ENCODE data around the gene HABP4. TPM values are rescaled to one million over a fixed set of nuclear protein-coding genes. Genes with fewer than 3 reads are reported as not detected.

Gene HABP4
- total RNA-seq, 1 donor: 14.1 TPM

GRCh38 chr9:96496368-96497116 is 46.6 kb downstream of the HABP4 start:
- no peak for DNase-seq (ENCODE audit: insufficient read length, low spot score, missing footprints)
- Histone ChIP-seq H3K9me3 (ENCODE audit: low read depth, low read length) (no peaks in the 10 kb centered on the region), H2AFZ (ENCODE audit: low read length) (no peak overlapping the region), H3K27ac (ENCODE audit: low read depth, low read length) (no peak overlapping the region), H3K4me3 (ENCODE audit: insufficient read depth, low read length) (no peak overlapping the region), H3K36me3 (ENCODE audit: insufficient read depth, low read length) (peaks cover 3% of the 10 kb centered on the region), H4K20me1 (ENCODE audit: insufficient read depth, low read length) (no peaks in the 10 kb centered on the region), H3K4me2 (ENCODE audit: insufficient read depth, low read length) (no peak overlapping the region), H3K4me1 (ENCODE audit: insufficient read depth, low read length) (peaks cover 18% of the 10 kb centered on the region), H3K27me3 (ENCODE audit: insufficient read depth, low read length) (no peaks in the 10 kb centered on the region), H3K79me2 (ENCODE audit: insufficient read depth, low read length) (no peaks in the 10 kb centered on the region)
- no peak for TF ChIP-seq CTCF (IDR thresholded peaks at IDR 0.05; ENCODE audit: extremely low read depth, low read depth, low read length)

- Histone ChIP-seq H3K4me2 (ENCODE audit: insufficient read depth, low read length) (no peak overlapping the region), H3K36me3 (ENCODE audit: insufficient read depth, low read length) (peaks cover 3% of the 10 kb centered on the region), H3K4me1 (ENCODE audit: insufficient read depth, low read length) (peaks cover 19% of the 10 kb centered on the region), H4K20me1 (ENCODE audit: insufficient read depth, low read length) (no peaks in the 10 kb centered on the region), H2AFZ (ENCODE audit: low read length) (no peak overlapping the region), H3K4me3 (ENCODE audit: insufficient read depth, low read length) (no peak overlapping the region), H3K27me3 (ENCODE audit: insufficient read depth, low read length) (no peaks in the 10 kb centered on the region), H3K79me2 (ENCODE audit: insufficient read depth, low read length) (no peaks in the 10 kb centered on the region), H3K9me3 (ENCODE audit: low read depth, low read length) (no peaks in the 10 kb centered on the region), H3K27ac (ENCODE audit: low read depth, low read length) (no peak overlapping the region)
- DNase-seq (ENCODE audit: insufficient read length, low spot score, missing footprints): no peak
- TF ChIP-seq CTCF (IDR thresholded peaks at IDR 0.05; ENCODE audit: extremely low read depth, low read depth, low read length): no peak
Measured at GRCh38 chr9:96497117-96497399, 47.1 kb downstream of the HABP4 start.

- H2AFZ ChIP-seq (ENCODE audit: low read length): no peak overlapping the region
- no peaks in the 10 kb centered on the region for H3K27me3 ChIP-seq (ENCODE audit: insufficient read depth, low read length)
- no peak overlapping the region for H3K4me3 ChIP-seq (ENCODE audit: insufficient read depth, low read length)
- H3K4me2 ChIP-seq (ENCODE audit: insufficient read depth, low read length): no peak overlapping the region
- H3K9me3 ChIP-seq (ENCODE audit: low read depth, low read length): no peaks in the 10 kb centered on the region
- H3K27ac ChIP-seq (ENCODE audit: low read depth, low read length): no peak overlapping the region
- no peaks in the 10 kb centered on the region for H4K20me1 ChIP-seq (ENCODE audit: insufficient read depth, low read length)
- H3K4me1 ChIP-seq (ENCODE audit: insufficient read depth, low read length): peaks cover 28% of the 10 kb centered on the region
- H3K36me3 ChIP-seq (ENCODE audit: insufficient read depth, low read length): no peaks in the 10 kb centered on the region
- TF ChIP-seq CTCF (IDR thresholded peaks at IDR 0.05; ENCODE audit: extremely low read depth, low read depth, low read length): no peak
- H3K79me2 ChIP-seq (ENCODE audit: insufficient read depth, low read length): no peaks in the 10 kb centered on the region
- no peak for DNase-seq (ENCODE audit: insufficient read length, low spot score, missing footprints)
Measured at GRCh38 chr9:96498796-96499195, 48.8 kb downstream of the HABP4 start.

- no peak for TF ChIP-seq CTCF (IDR thresholded peaks at IDR 0.05; ENCODE audit: extremely low read depth, low read depth, low read length)
- Histone ChIP-seq H3K4me2 (ENCODE audit: insufficient read depth, low read length) (no peak overlapping the region), H3K36me3 (ENCODE audit: insufficient read depth, low read length) (no peaks in the 10 kb centered on the region), H3K79me2 (ENCODE audit: insufficient read depth, low read length) (no peaks in the 10 kb centered on the region), H2AFZ (ENCODE audit: low read length) (no peak overlapping the region), H4K20me1 (ENCODE audit: insufficient read depth, low read length) (no peaks in the 10 kb centered on the region), H3K27me3 (ENCODE audit: insufficient read depth, low read length) (no peaks in the 10 kb centered on the region), H3K9me3 (ENCODE audit: low read depth, low read length) (no peaks in the 10 kb centered on the region), H3K27ac (ENCODE audit: low read depth, low read length) (no peak overlapping the region), H3K4me3 (ENCODE audit: insufficient read depth, low read length) (no peak overlapping the region), H3K4me1 (ENCODE audit: insufficient read depth, low read length) (peaks cover 28% of the 10 kb centered on the region)
- no peak for DNase-seq (ENCODE audit: insufficient read length, low spot score, missing footprints)
Measured at GRCh38 chr9:96499257-96499656, 49.3 kb downstream of the HABP4 start.
